Left lung (tissue), 10 donors: Measurements from ENCODE around the gene HNF1A. TPM values are rescaled to one million over a fixed set of nuclear protein-coding genes. Genes with fewer than 3 reads are reported as not detected.

ENCODE experiments used
- ATAC-seq: fragments of 200-7000 bp; cut with Tn5 transposase; one replicate; pipeline ENCODE4 v1.9.1; 2020; ENCODE audit warnings: moderate library complexity
- DNase-seq, 4 donors: peaks; one replicate each; pipeline ENCODE4 v3.0.0-alpha.2; 2013 to 2020
- H3K27ac ChIP-seq, 2 donors: fragments of 200-600 bp; sonication (generic) in 1 of 2; one replicate each; pipeline versions ENCODE4 v1.5.0 to v1.8.0; 2020 to 2021
- H3K27me3 ChIP-seq, 2 donors: fragments of 200-600 bp; sonication (generic) in 1 of 2; one replicate each; pipeline versions ENCODE4 v1.5.0 to v1.8.0; 2020 to 2021
- H3K36me3 ChIP-seq, 2 donors: fragments of 200-600 bp; sonication (generic) in 1 of 2; one replicate each; pipeline versions ENCODE4 v1.5.0 to v1.8.0; 2020 to 2021
- H3K4me1 ChIP-seq, 2 donors: fragments of 200-600 bp; one replicate each; pipeline ENCODE4 v1.8.0; 2021
- H3K4me3 ChIP-seq, 2 donors: fragments of 200-600 bp; sonication (generic) in 1 of 2; one replicate each; pipeline versions ENCODE4 v1.5.0 to v1.8.0; 2020 to 2021; ENCODE audit warnings: mild to moderate bottlenecking in 1 of 2
- H3K9me3 ChIP-seq, 2 donors: fragments of 200-600 bp; sonication (generic) in 1 of 2; one replicate each; pipeline versions ENCODE4 v1.5.0 to v1.8.0; 2020 to 2021
- intact Hi-C, 2 donors: fragments of 100-400 bp; cut with DNase I; formaldehyde crosslinking; loops; one replicate each; pipeline versions ENCODE4 v1.11.2 to v1.14.2; 2022
- polyA plus RNA-seq, 6 donors: library from polyadenylated mRNA; unstranded; fragments of 120-200 nt; gene quantifications; one replicate each; pipeline ENCODE4 v1.2.1, GENCODE V29; 2013; ENCODE audit not compliant: insufficient read length in 6 of 6
- total RNA-seq, 2 donors: library from RNA; stranded (reverse); fragmentation: NEBNext Ultra II Directional; extraction: Animal tissue kit (Norgen Biotek cat#: 25700); gene quantifications; one replicate each; pipeline ENCODE4 v1.2.1, GENCODE V29; 2021
- TF ChIP-seq, protein P1 (sequence below), 2 donors: fragments of 200-600 bp; sonication (generic) in 1 of 2; IDR thresholded peaks; one replicate each; pipeline versions ENCODE4 v1.5.0 to v1.8.0; 2021; ENCODE audit warnings: antibody characterized with exemption in 2 of 2
- donor health status: DM: no; HTN: yes; CAD: no.
- donor health status: DM: no; HTN: no; CAD: no.

Gene HNF1A
- total and polyA plus RNA-seq, 8 donors, result 0.10 to 3.6 (median 2.6) TPM; not detected in 1

DNA sequence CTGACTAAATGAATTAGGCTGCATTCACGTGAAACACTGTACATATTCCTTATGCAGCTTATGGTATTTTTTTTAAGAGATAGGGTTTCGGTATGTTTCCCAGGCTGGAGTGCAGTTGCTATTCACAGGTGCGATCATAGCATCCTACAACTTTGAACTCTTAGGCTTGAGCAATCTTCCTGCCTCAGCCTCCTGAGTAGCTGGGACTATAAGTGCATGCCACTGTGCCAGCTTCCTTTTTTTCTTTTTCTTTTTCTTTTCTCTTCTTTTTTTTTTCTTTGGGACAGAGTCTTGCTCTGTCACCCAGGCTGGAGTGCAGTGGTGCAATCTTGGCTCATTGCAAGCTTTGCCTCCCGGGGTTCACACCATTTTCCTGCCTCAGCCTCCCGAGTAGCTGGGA lies 38.3 kb upstream of the HNF1A start:
- Histone ChIP-seq H3K27me3 (no peaks in the 10 kb centered on the region), H3K4me1 (peaks cover 0 to 39% of the 10 kb centered on the region in 2 donors), H3K4me3 (no peak overlapping the region), H3K27ac (no peak overlapping the region), H3K9me3 (no peaks in the 10 kb centered on the region), H3K36me3 (no peaks in the 10 kb centered on the region)
- TF ChIP-seq, protein P1, sequence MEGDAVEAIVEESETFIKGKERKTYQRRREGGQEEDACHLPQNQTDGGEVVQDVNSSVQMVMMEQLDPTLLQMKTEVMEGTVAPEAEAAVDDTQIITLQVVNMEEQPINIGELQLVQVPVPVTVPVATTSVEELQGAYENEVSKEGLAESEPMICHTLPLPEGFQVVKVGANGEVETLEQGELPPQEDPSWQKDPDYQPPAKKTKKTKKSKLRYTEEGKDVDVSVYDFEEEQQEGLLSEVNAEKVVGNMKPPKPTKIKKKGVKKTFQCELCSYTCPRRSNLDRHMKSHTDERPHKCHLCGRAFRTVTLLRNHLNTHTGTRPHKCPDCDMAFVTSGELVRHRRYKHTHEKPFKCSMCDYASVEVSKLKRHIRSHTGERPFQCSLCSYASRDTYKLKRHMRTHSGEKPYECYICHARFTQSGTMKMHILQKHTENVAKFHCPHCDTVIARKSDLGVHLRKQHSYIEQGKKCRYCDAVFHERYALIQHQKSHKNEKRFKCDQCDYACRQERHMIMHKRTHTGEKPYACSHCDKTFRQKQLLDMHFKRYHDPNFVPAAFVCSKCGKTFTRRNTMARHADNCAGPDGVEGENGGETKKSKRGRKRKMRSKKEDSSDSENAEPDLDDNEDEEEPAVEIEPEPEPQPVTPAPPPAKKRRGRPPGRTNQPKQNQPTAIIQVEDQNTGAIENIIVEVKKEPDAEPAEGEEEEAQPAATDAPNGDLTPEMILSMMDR (IDR thresholded peaks at IDR 0.05), result no peak
- ATAC-seq, result no peak
- intact Hi-C loops, result no loop called here
- DNase-seq, result no peak

DNA sequence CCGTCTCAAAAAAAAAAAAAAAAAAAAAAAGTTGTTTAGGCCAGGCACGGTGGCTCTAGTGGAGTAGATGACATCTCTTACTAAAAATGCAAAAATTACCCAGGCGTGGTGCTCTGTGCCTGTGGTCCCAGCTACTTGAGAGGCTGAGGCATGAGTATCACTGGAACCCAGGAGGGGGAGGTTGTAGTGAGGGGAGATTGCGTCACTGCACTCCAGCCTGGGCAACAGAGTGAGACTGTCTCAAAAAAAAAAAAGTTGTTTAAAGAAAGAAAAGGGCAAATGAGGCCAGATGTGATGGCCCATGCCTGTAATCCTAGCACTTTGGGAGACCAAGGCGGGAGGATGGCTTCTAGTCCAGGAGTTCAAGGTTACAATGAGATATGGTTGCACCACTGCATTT lies 37.5 kb upstream of the HNF1A start:
- no peak overlapping the region for H3K4me3 ChIP-seq
- TF ChIP-seq, protein P1 (IDR thresholded peaks at IDR 0.05), result no peak
- intact Hi-C loops, result no loop called here
- peak; percentile 42 for ATAC-seq
- no peaks in the 10 kb centered on the region for H3K9me3 ChIP-seq
- H3K4me1 ChIP-seq, result peaks cover 0 to 38% of the 10 kb centered on the region in 2 donors
- no peaks in the 10 kb centered on the region for H3K36me3 ChIP-seq
- H3K27me3 ChIP-seq, result no peaks in the 10 kb centered on the region
- peak in 1 of 4 donors; percentile 50 for DNase-seq
- H3K27ac ChIP-seq, result no peak overlapping the region

DNA sequence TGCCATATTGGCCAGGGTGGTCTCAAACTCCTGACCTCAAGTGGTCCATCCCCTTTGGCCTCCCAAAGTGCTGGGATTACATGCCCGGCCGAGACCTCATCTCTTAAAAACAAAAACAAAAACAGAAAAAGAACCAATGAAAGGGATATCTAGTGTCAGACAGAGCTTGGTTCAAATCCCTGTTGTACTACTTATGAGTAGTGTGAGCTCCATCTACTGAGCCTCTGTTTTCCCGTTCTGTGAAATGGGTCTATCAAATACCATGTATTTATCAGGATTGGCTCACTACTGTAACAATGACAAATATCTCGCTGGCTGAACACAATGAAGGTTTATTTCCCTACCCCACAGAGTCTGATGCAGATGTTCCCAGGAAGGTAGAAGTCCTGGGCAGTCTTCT lies 36.9 kb upstream of the HNF1A start:
- TF ChIP-seq, protein P1 (IDR thresholded peaks at IDR 0.05), result no peak
- Histone ChIP-seq H3K27me3 (no peaks in the 10 kb centered on the region), H3K9me3 (no peaks in the 10 kb centered on the region), H3K4me3 (no peak overlapping the region), H3K36me3 (no peaks in the 10 kb centered on the region), H3K4me1 (peaks cover 0 to 32% of the 10 kb centered on the region in 2 donors), H3K27ac (no peak overlapping the region)
- intact Hi-C loops, result no loop called here
- DNase-seq (no peak), ATAC-seq (no peak)

DNA sequence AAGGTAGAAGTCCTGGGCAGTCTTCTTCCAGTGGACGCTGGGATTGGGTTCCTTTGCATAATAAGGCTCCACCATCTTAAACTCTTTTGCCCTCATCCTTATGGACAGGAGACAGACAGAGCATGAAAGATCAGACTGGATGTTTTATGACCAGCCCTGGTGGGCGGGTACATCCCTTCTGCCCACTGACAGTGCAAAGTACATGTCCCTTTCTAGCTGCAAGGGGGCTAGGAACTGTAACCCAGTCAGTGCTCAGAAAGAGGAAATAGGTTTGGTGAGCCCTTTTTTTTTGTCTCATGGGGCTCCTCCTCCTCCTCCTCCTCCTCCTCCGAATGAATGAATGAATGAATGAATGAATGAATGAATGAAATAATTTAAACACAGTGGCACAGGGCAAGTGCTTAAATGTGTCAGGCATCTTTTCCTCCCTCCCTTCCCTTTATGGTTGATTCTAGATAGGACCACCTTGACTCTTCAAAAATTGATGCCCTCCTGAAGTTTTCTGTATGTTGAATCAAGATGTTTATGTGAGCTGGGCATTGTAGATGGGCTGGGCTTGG lies 36.4 kb upstream of the HNF1A start:
- intact Hi-C loops, result no loop called here
- DNase-seq (no peak), ATAC-seq (no peak)
- H3K27me3 ChIP-seq, result no peaks in the 10 kb centered on the region
- H3K4me3 ChIP-seq, result no peak overlapping the region
- no peaks in the 10 kb centered on the region for H3K36me3 ChIP-seq
- TF ChIP-seq, protein P1 (IDR thresholded peaks at IDR 0.05), result no peak
- peaks cover 0 to 27% of the 10 kb centered on the region in 2 donors for H3K4me1 ChIP-seq
- H3K27ac ChIP-seq, result no peak overlapping the region
- H3K9me3 ChIP-seq, result no peaks in the 10 kb centered on the region

DNA sequence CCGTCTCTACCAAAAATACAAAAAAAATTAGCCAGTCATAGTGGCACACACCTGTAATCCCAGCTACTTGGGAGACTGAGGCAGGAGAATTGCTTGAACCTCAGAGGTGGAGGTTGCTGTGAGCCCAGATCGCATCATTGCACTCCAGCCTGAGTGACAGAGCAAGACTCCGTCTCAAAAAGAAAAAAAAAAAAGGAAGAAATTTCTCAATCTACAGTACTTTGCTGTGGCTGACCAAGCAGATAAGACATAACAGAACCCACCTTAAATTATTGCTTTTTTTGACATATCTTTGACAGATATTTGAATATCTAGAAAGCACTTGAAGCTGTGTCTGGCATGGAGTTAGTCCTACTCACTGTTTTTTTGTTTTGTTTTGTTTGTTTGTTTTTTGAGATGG lies 34.9 kb upstream of the HNF1A start:
- TF ChIP-seq, protein P1 (IDR thresholded peaks at IDR 0.05), result no peak
- intact Hi-C loops, result no loop called here
- no peaks in the 10 kb centered on the region for H3K27me3 ChIP-seq
- no peak for ATAC-seq
- no peak overlapping the region for H3K27ac ChIP-seq
- H3K9me3 ChIP-seq, result no peaks in the 10 kb centered on the region
- no peak overlapping the region for H3K4me3 ChIP-seq
- peaks cover 0 to 21% of the 10 kb centered on the region in 2 donors for H3K4me1 ChIP-seq
- no peaks in the 10 kb centered on the region for H3K36me3 ChIP-seq
- no peak for DNase-seq
